Ectodermal cell (in vitro differentiated cells): ENCODE measurements around the gene NEK7.
A peak's percentile ranks its signal among the peaks of the same experiment; 100 is the strongest.

ENCODE experiments used
- H3K27ac ChIP-seq: 2 replicates; pipeline ENCODE4 v1.7.0; 2013; ENCODE audit warnings: mild to moderate bottlenecking, low read depth, low read length; ENCODE audit not compliant: insufficient read depth, poor library complexity, severe bottlenecking
- H3K27me3 ChIP-seq: 2 replicates; pipeline ENCODE4 v1.7.0; 2013; ENCODE audit warnings: mild to moderate bottlenecking, low read length; ENCODE audit not compliant: insufficient read depth, control insufficient read depth, poor library complexity, severe bottlenecking
- H3K36me3 ChIP-seq: one replicate; pipeline ENCODE4 v1.7.0; 2013; ENCODE audit warnings: low read length; ENCODE audit not compliant: control insufficient read depth, insufficient read depth
- H3K4me1 ChIP-seq: one replicate; pipeline ENCODE4 v1.7.0; 2013; ENCODE audit warnings: low read length; ENCODE audit not compliant: control insufficient read depth, insufficient read depth
- H3K4me3 ChIP-seq: 2 replicates; pipeline ENCODE4 v1.7.0; 2013; ENCODE audit warnings: low read depth, low read length, control low read depth; ENCODE audit not compliant: insufficient read depth
- H3K9me3 ChIP-seq: 2 replicates; pipeline ENCODE4 v1.7.0; 2013; ENCODE audit warnings: mild to moderate bottlenecking, low read length, moderate library complexity; ENCODE audit not compliant: control insufficient read depth
- WGBS, 2 experiments: methylation state at CpG; one replicate each; pipeline ENCODE4 v1.1.7; 2013; ENCODE audit warnings: missing lambda C conversion rate in 2 of 2; 5-methylcytosine and 5-hydroxymethylcytosine counted together

Gene NEK7

GRCh38 chr1:198141668-198142351 lies 15.0 kb upstream of the NEK7 start:
- Histone ChIP-seq H3K4me3 (no peak overlapping the region), H3K36me3 (no peaks in the 10 kb centered on the region), H3K27ac (no peak overlapping the region), H3K9me3 (no peaks in the 10 kb centered on the region), H3K4me1 (no peaks in the 10 kb centered on the region), H3K27me3 (no peaks in the 10 kb centered on the region)
- 95 to 100% methylated on average over 1 to 2 of the region's 2 CpGs for WGBS, 2 experiments

- Histone ChIP-seq H3K36me3 (no peaks in the 10 kb centered on the region), H3K27me3 (no peaks in the 10 kb centered on the region), H3K4me3 (no peak overlapping the region), H3K4me1 (no peaks in the 10 kb centered on the region), H3K27ac (no peak overlapping the region), H3K9me3 (no peaks in the 10 kb centered on the region)
- WGBS, 2 experiments: 94 to 96% methylated on average over 3 of the region's 3 CpGs
Observed at GRCh38 chr1:198143797-198144196, 13.0 kb upstream of the NEK7 start.

- H3K4me1 ChIP-seq: no peaks in the 10 kb centered on the region
- WGBS, 2 experiments: no CpG with 5 or more reads among the region's 2 CpGs
- H3K36me3 ChIP-seq: no peaks in the 10 kb centered on the region
- no peaks in the 10 kb centered on the region for H3K27me3 ChIP-seq
- no peak overlapping the region for H3K27ac ChIP-seq
- no peak overlapping the region for H3K4me3 ChIP-seq
- H3K9me3 ChIP-seq: no peaks in the 10 kb centered on the region
Observed at GRCh38 chr1:198147216-198147615, 9.6 kb upstream of the NEK7 start.

- Histone ChIP-seq H3K9me3 (no peaks in the 10 kb centered on the region), H3K27ac (no peak overlapping the region), H3K4me3 (no peak overlapping the region), H3K27me3 (no peaks in the 10 kb centered on the region), H3K4me1 (no peaks in the 10 kb centered on the region), H3K36me3 (no peaks in the 10 kb centered on the region)
- WGBS, 2 experiments: no CpG with 5 or more reads among the region's 1 CpG
Observed at GRCh38 chr1:198150369-198150768, 6.4 kb upstream of the NEK7 start.

- H3K9me3 ChIP-seq: no peaks in the 10 kb centered on the region
- H3K4me3 ChIP-seq: no peak overlapping the region
- 85 to 100% methylated on average over 1 to 2 of the region's 2 CpGs for WGBS, 2 experiments
- no peak overlapping the region for H3K27ac ChIP-seq
- no peaks in the 10 kb centered on the region for H3K36me3 ChIP-seq
- no peaks in the 10 kb centered on the region for H3K27me3 ChIP-seq
- H3K4me1 ChIP-seq: no peaks in the 10 kb centered on the region
Observed at GRCh38 chr1:198151688-198152087, 5.1 kb upstream of the NEK7 start.

GRCh38 chr1:198153103-198153502 lies 3.7 kb upstream of the NEK7 start:
- no peaks in the 10 kb centered on the region for H3K9me3 ChIP-seq
- H3K27ac ChIP-seq: no peak overlapping the region

GRCh38 chr1:198153804-198154203 lies 3.0 kb upstream of the NEK7 start:
- 88 to 100% methylated on average over 1 of the region's 1 CpG for WGBS, 2 experiments
- no peaks in the 10 kb centered on the region for H3K9me3 ChIP-seq
- H3K4me1 ChIP-seq: peaks cover 7% of the 10 kb centered on the region
- H3K4me3 ChIP-seq: no peak overlapping the region
- no peaks in the 10 kb centered on the region for H3K27me3 ChIP-seq
- H3K27ac ChIP-seq: no peak overlapping the region
- no peaks in the 10 kb centered on the region for H3K36me3 ChIP-seq

More at GRCh38 chr1:198153103-198153502, 3.7 kb upstream of the NEK7 start:
- Histone ChIP-seq H3K27me3 (no peaks in the 10 kb centered on the region), H3K36me3 (no peaks in the 10 kb centered on the region), H3K4me3 (no peak overlapping the region), H3K4me1 (peaks cover 4% of the 10 kb centered on the region)

- H3K36me3 ChIP-seq: no peaks in the 10 kb centered on the region
- no peak overlapping the region for H3K4me3 ChIP-seq
- H3K27me3 ChIP-seq: no peaks in the 10 kb centered on the region
- no peak overlapping the region for H3K27ac ChIP-seq
- H3K4me1 ChIP-seq: peaks cover 7% of the 10 kb centered on the region
- no peaks in the 10 kb centered on the region for H3K9me3 ChIP-seq
- WGBS, 2 experiments: 89 to 92% methylated on average over 5 of the region's 5 CpGs
Observed at GRCh38 chr1:198155253-198155652, 1.5 kb upstream of the NEK7 start.

- Histone ChIP-seq H3K27me3 (no peaks in the 10 kb centered on the region), H3K9me3 (no peaks in the 10 kb centered on the region), H3K4me1 (peaks cover 7% of the 10 kb centered on the region), H3K36me3 (no peaks in the 10 kb centered on the region), H3K27ac (peak overlapping the region; percentile 59), H3K4me3 (peak overlapping the region; percentile 77)
- WGBS, 2 experiments: 4% methylated on average over 13 of the region's 13 CpGs
Observed at GRCh38 chr1:198156111-198156744, 570 bp upstream of the NEK7 start.

GRCh38 chr1:198157241-198157846 lies 546 bp downstream of the NEK7 start:
- Histone ChIP-seq H3K36me3 (no peaks in the 10 kb centered on the region), H3K27ac (peak overlapping the region; percentile 50), H3K4me1 (peaks cover 7% of the 10 kb centered on the region), H3K27me3 (no peaks in the 10 kb centered on the region), H3K4me3 (peak overlapping the region; percentile 77), H3K9me3 (no peaks in the 10 kb centered on the region)
- 0% methylated on average over 62 of the region's 62 CpGs for WGBS, 2 experiments
